GM18951 (cell line): ENCODE results near the gene CHCHD10.
"Not testable (repeated sequence)": the region's sequence is repeated elsewhere in the genome, so short reads cannot be mapped to it uniquely, and the experiment has no call there.

Experiments
- POLR2A ChIP-seq: IDR thresholded peaks from 4 replicates; pipeline ENCODE4 v1.6.1; 2011; ENCODE audit warnings: mild to moderate bottlenecking; ENCODE audit not compliant: insufficient read length, insufficient read depth; ENCODE audit errors: extremely low read depth
- in situ Hi-C: fragments of 300-500 bp; cut with MboI; formaldehyde crosslinking; loops from one replicate; pipeline ENCODE4 v1.12.0; 2022; ENCODE audit warnings: low sequenced_read_pairs, mixed read lengths, inconsistent platforms; ENCODE audit not compliant: unreplicated experiment

CHCHD10 gene

GRCh38 chr22:23744485-23744884 is 23.3 kb downstream of the CHCHD10 start:
- no peak for TF ChIP-seq POLR2A
- in situ Hi-C loops = no loop called here

- in situ Hi-C loops = no loop called here
- TF ChIP-seq POLR2A = no peak
Observed at GRCh38 chr22:23744001-23744400, 23.8 kb downstream of the CHCHD10 start.

- no peak for TF ChIP-seq POLR2A
- in situ Hi-C loops = no loop called here
Observed at GRCh38 chr22:23743303-23743705, 24.5 kb downstream of the CHCHD10 start.

GRCh38 chr22:23742505-23743264 is 25.1 kb downstream of the CHCHD10 start:
- in situ Hi-C loops = no loop called here
- TF ChIP-seq POLR2A = no peak

GRCh38 chr22:23737696-23738095 is 30.1 kb downstream of the CHCHD10 start:
- no peak for TF ChIP-seq POLR2A
- in situ Hi-C loops = no loop called here

- in situ Hi-C loops = not testable (repeated sequence)
Observed at GRCh38 chr22:23728108-23728507, 39.7 kb downstream of the CHCHD10 start.

- in situ Hi-C loops = no loop called here
- no peak for TF ChIP-seq POLR2A
Observed at GRCh38 chr22:23722724-23723123, 45.0 kb downstream of the CHCHD10 start.

GRCh38 chr22:23722160-23722559 is 45.6 kb downstream of the CHCHD10 start:
- TF ChIP-seq POLR2A = no peak
- in situ Hi-C loops = no loop called here

GRCh38 chr22:23720855-23721254 is 46.9 kb downstream of the CHCHD10 start:
- no peak for TF ChIP-seq POLR2A
- in situ Hi-C loops = no loop called here

GRCh38 chr22:23718371-23719165 is 49.2 kb downstream of the CHCHD10 start:
- TF ChIP-seq POLR2A = no peak
- in situ Hi-C loops = no loop called here

GRCh38 chr22:23716811-23717801 is 50.7 kb downstream of the CHCHD10 start:
- in situ Hi-C loops = no loop called here
- peak; percentile 88 for TF ChIP-seq POLR2A
